PFSK-1 (cell line): ENCODE results near the gene ATXN1.

Source experiments
- FOXP2 ChIP-seq: optimal IDR thresholded peaks from 2 replicates; pipeline ENCODE3; 2011; ENCODE audit warnings: borderline replicate concordance, control low read depth, inconsistent platforms; ENCODE audit not compliant: insufficient read depth; ENCODE audit errors: extremely low read length, extremely low read depth
- POLR2AphosphoS5 ChIP-seq: IDR thresholded peaks from 2 replicates; pipeline ENCODE4 v1.6.1; 2012; ENCODE audit warnings: low read depth, mild to moderate bottlenecking, control low read depth, low read length, moderate library complexity
- SIN3A ChIP-seq: IDR thresholded peaks from 2 replicates; pipeline ENCODE4 v1.6.1; 2012; ENCODE audit warnings: mild to moderate bottlenecking, low read length, moderate library complexity, borderline replicate concordance; ENCODE audit not compliant: insufficient read depth
- TAF1 ChIP-seq: IDR thresholded peaks from 2 replicates; pipeline ENCODE4 v1.6.1; 2012; ENCODE audit warnings: low read length, control low read depth, borderline replicate concordance; ENCODE audit not compliant: insufficient read depth
- TF ChIP-seq, protein P1 (sequence below), 2 experiments: IDR thresholded peaks; 2 replicates each; pipeline versions ENCODE4 v1.6.1 to v1.8.0; 2011 to 2012; ENCODE audit warnings: low read depth in 2 of 2, low read length in 2 of 2, control low read depth in 1 of 2, inconsistent platforms in 1 of 2, mild to moderate bottlenecking in 1 of 2, moderate library complexity in 1 of 2; ENCODE audit not compliant: insufficient read depth in 1 of 2

ATXN1 gene

DNA sequence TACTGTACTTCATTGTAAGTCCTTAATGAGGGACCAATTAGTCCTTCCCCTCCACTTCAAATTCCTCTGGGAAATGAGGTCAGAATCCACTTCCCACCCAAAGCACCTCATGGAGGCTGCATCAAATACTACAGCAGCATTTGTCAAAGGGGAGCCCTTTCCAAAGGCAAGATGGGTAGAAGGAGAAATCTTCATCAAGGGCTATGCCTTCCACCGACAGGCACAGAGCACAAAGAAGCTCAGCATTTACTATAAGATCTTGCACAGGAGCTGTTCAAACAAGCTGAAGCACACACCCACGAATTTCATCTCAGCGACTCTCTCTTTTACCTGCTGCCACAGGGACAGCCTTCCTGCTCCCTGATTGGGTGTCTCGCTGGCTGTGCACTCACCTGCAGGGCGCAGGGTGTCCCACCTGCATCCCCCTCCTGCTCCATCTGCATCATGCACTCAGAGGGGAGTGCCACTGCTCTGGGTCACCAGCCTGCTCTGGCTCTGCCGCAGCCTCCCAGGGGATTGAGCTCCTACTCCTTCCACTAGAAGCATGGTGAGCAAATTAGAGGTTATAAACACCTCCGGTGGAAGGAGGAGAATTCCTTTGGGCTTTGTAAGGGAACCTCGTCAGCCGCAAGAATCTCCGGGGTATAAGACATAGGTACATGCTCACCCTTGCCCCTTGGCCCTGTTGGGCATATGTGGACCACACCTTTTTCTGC is 164.5 kb downstream of the ATXN1 start:
- TF ChIP-seq TAF1 = no peak
- no peak for TF ChIP-seq SIN3A
- TF ChIP-seq, protein P1, sequence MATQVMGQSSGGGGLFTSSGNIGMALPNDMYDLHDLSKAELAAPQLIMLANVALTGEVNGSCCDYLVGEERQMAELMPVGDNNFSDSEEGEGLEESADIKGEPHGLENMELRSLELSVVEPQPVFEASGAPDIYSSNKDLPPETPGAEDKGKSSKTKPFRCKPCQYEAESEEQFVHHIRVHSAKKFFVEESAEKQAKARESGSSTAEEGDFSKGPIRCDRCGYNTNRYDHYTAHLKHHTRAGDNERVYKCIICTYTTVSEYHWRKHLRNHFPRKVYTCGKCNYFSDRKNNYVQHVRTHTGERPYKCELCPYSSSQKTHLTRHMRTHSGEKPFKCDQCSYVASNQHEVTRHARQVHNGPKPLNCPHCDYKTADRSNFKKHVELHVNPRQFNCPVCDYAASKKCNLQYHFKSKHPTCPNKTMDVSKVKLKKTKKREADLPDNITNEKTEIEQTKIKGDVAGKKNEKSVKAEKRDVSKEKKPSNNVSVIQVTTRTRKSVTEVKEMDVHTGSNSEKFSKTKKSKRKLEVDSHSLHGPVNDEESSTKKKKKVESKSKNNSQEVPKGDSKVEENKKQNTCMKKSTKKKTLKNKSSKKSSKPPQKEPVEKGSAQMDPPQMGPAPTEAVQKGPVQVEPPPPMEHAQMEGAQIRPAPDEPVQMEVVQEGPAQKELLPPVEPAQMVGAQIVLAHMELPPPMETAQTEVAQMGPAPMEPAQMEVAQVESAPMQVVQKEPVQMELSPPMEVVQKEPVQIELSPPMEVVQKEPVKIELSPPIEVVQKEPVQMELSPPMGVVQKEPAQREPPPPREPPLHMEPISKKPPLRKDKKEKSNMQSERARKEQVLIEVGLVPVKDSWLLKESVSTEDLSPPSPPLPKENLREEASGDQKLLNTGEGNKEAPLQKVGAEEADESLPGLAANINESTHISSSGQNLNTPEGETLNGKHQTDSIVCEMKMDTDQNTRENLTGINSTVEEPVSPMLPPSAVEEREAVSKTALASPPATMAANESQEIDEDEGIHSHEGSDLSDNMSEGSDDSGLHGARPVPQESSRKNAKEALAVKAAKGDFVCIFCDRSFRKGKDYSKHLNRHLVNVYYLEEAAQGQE (IDR thresholded peaks at IDR 0.05; ENCODE audit: insufficient read depth in 1 of 2, low read depth in 2 of 2, low read length in 2 of 2) = no peak
- no peak; the same call in 1 of the 2 replicates for TF ChIP-seq POLR2AphosphoS5
- no peak for TF ChIP-seq FOXP2

DNA sequence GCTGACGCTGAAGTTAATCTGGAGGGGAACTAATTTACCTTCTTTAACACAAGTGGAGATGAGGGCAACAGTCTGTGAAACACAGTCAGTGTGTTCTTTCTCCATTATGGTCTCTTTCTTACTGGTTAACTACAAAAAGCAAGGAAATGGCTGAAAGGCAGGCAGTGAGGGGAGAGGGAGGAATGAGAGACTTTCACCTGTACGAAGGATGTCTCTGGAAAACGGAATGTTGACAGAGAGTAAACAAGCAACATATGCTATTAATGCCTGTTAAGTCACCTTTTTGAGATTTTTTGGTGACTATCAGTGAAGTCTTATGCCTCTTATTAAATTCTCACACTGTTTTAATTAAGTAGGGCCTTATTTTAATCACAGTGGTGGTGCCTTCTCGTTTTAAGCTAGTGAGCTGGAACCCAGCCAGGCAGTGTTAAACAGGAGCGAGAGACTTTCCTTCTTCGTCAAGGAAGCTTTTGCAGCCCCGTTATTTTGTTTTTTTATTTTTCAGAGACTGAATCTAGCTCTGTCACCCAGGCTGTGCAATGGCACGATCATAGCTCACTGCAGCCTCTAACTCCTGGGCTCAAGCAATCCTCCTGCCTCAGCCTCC is 165.6 kb downstream of the ATXN1 start:
- TF ChIP-seq, protein P1 (IDR thresholded peaks at IDR 0.05; ENCODE audit: insufficient read depth in 1 of 2, low read depth in 2 of 2, low read length in 2 of 2) = no peak
- TF ChIP-seq TAF1 = no peak
- TF ChIP-seq SIN3A = no peak
- no peak for TF ChIP-seq FOXP2
- TF ChIP-seq POLR2AphosphoS5 = no peak; the same call in 1 of the 2 replicates

DNA sequence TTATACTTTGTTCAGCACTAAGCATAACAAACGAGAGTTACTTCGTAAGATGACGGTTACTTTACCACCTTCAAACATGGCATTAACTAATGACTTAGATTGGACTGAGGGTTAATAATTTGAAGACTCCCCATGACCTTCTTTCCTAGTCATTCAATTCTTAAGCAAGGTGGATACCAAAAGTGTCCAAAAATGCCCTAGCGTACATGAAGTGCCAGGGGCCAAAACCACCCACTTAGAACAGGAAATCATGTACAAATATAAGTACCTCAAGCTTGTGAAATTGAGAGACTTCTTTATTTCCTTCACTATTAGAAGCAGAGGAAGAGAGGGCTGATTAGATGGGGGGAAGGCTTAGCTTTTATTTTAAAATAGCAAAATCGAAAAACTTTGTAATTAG is 166.4 kb downstream of the ATXN1 start:
- TF ChIP-seq, protein P1 (IDR thresholded peaks at IDR 0.05; ENCODE audit: insufficient read depth in 1 of 2, low read depth in 2 of 2, low read length in 2 of 2) = no peak
- TF ChIP-seq TAF1 (no peak), FOXP2 (no peak), SIN3A (no peak), POLR2AphosphoS5 (no peak)

DNA sequence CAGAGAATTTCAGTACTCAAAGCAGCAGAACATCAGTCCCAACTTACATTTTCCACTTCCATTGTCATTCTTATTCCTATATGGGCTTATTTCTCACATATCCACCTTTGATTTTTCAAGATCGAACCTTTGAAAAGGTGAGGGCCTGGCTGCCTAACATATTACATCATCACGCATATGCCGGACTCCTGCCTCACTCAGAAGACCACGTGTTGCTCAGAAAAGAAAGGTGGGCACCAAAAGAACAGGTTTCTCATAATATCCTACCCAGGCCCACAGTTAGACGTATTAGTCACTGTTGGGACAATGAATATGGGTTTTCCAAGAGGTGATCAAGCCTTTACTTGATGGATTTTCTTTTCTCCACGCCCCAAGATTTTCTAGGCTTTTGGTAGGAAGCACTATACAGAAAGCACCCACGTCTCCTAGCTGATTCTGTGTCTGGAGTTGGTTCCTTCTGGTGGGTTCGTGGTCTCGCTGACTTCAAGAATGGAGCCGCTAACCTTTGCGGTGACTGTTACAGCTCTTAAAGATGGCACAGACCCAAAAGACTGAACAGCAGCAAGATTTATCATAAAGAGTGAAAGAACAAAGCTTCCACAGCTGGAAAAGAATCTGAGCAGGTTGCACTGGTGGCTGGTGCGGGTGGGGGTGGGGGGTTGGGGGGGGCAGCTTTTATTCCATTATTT is 168.9 kb downstream of the ATXN1 start:
- TF ChIP-seq TAF1 (no peak), POLR2AphosphoS5 (no peak; the same call in 1 of the 2 replicates), SIN3A (no peak), FOXP2 (no peak)
- TF ChIP-seq, protein P1 (IDR thresholded peaks at IDR 0.05; ENCODE audit: insufficient read depth in 1 of 2, low read depth in 2 of 2, low read length in 2 of 2) = no peak
